ENCODE measurements around the gene ZC3H12C.

The ZC3H12C gene

DNA sequence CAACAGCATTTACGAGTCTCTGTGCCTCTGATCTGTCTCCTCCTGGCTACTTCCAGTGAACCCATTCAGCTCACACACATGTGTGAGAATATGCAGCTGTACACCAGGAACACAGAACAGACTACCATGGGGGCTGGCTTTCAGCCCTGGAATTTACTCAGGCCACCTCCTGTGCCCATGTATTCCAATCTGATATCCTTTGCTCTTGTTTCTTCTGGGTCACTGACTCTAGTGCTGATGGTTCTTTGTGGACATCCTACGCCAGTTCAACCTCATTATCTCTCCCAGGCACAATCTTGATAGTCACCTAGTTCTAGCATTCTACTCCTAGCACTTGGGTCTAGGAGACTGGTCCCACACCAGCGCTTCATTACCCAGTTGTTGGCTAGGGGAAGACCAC is 23.0 kb upstream of the ZC3H12C start:
- no peak for TF ChIP-seq CTCF (IDR thresholded peaks at IDR 0.05; ENCODE audit: borderline replicate concordance, control extremely low read depth, extremely low read depth, insufficient read depth, missing control alignments)
- in situ Hi-C loops (cut with MboI; ENCODE audit: low sequenced_read_pairs, unreplicated experiment) = no loop called here
- DNase-seq (ENCODE audit: low spot score) = no peak

- no peak for DNase-seq (ENCODE audit: low spot score)
- TF ChIP-seq CTCF (IDR thresholded peaks at IDR 0.05; ENCODE audit: borderline replicate concordance, control extremely low read depth, extremely low read depth, insufficient read depth, missing control alignments) = no peak
- in situ Hi-C loops (cut with MboI; ENCODE audit: low sequenced_read_pairs, unreplicated experiment) = no loop called here
Measured at GRCh38 chr11:110071197-110071596, 22.0 kb upstream of the ZC3H12C start.

DNA sequence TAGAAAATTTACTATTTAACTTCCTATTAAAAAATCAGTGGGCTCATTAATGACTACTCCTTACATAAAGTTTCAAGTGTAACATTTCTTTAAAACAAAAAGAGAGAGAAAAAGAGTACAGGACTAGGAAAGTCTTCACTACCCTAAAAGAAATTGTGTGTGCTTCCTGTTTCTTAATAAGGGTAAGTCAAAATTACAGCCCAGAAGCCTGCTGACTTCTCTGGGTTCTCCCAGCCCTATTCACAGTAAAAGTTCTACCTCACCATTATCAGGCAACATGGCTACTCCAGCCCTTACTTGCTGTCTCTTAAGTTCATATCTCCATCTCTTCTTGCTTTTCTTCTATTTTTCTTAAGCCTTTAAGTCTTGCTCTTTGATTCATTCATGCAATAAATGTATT is 20.3 kb upstream of the ZC3H12C start:
- DNase-seq (ENCODE audit: low spot score) = no peak
- no peak for TF ChIP-seq CTCF (IDR thresholded peaks at IDR 0.05; ENCODE audit: borderline replicate concordance, control extremely low read depth, extremely low read depth, insufficient read depth, missing control alignments)
- in situ Hi-C loops (cut with MboI; ENCODE audit: low sequenced_read_pairs, unreplicated experiment) = no loop called here

- in situ Hi-C loops (cut with MboI; ENCODE audit: low sequenced_read_pairs, unreplicated experiment) = no loop called here
- TF ChIP-seq CTCF (IDR thresholded peaks at IDR 0.05; ENCODE audit: borderline replicate concordance, control extremely low read depth, extremely low read depth, insufficient read depth, missing control alignments) = no peak
- no peak for DNase-seq (ENCODE audit: low spot score)
Measured at GRCh38 chr11:110074499-110074898, 18.7 kb upstream of the ZC3H12C start.

DNA sequence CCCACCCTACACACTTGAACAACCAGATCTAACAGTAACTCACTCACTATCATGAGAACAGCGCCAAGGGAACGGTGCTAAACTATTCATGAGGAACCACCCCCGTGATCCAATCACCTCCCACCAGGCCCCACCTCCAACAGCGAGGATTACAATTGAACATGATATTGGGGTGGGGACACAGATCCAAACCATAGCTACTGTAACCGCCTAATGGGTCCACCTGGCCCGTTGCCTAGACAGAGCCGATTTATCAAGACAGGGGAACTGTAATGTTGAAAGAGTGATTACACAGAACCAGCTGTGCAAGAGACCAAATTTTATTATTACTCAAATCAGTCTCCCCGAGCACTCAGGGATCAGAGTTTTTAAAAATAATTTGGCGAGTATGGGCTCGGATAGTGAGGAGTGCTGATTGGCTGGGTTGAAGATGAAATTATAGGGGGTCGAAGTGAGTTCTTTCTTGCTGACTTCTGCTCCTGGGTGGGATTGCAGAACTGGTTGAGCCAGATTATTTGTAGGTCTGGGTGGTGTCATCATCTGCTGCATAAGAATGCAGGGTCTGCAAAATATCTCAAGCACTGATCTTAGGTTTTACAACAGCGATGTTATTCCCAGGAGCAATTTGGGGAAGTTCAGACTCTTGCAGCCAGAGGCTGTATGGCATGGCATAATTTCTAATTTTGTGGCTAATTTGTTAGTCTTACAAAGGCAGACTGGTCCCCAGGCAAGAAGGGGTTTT is 17.9 kb upstream of the ZC3H12C start:
- no peak for TF ChIP-seq CTCF (IDR thresholded peaks at IDR 0.05; ENCODE audit: borderline replicate concordance, control extremely low read depth, extremely low read depth, insufficient read depth, missing control alignments)
- in situ Hi-C loops (cut with MboI; ENCODE audit: low sequenced_read_pairs, unreplicated experiment) = no loop called here
- no peak for DNase-seq (ENCODE audit: low spot score)

GRCh38 chr11:110075847-110076208 is 17.4 kb upstream of the ZC3H12C start:
- no peak for DNase-seq (ENCODE audit: low spot score)
- no peak for TF ChIP-seq CTCF (IDR thresholded peaks at IDR 0.05; ENCODE audit: borderline replicate concordance, control extremely low read depth, extremely low read depth, insufficient read depth, missing control alignments)
- in situ Hi-C loops (cut with MboI; ENCODE audit: low sequenced_read_pairs, unreplicated experiment) = no loop called here

All from GM13976 (cell line).